H1 (cell line): ENCODE data around the gene AIF1L. TPM values are rescaled to one million over a fixed set of nuclear protein-coding genes. Genes with fewer than 3 reads are reported as not detected.

Experiments used
- CTCF ChIA-PET: fragments of 300-600 bp; sonication (Branson Sonifier 250); formaldehyde crosslinking; loops from one replicate; lab custom pipeline; 2021; ENCODE audit not compliant: partially characterized antibody; lab: Charles Lee
- POLR2A ChIA-PET: fragments of 300-600 bp; sonication (Branson Sonifier 250); formaldehyde crosslinking; loops from one replicate; lab custom pipeline; 2021; ENCODE audit warnings: inconsistent platforms; ENCODE audit not compliant: partially characterized antibody; lab: Charles Lee
- DNase-seq, 2 experiments: peaks; one replicate each; pipeline versions ENCODE4 v3.0.0 to v3.0.0-alpha.2; 2010 to 2022; ENCODE audit warnings: low spot score in 2 of 2, low read depth in 1 of 2, mixed read lengths in 1 of 2
- FAIRE-seq: peaks from 2 replicates; lab custom pipeline; 2011; peaks lifted over from hg19 to GRCh38; lab: Jason Lieb, UNC
- H2AFZ ChIP-seq: 2 replicates; pipeline ENCODE4 v1.8.1; 2012; ENCODE audit warnings: low read length, inconsistent platforms
- H2AK5ac ChIP-seq: 2 replicates; pipeline ENCODE4 v1.6.1; 2013; ENCODE audit warnings: low read depth, low read length
- H2BK120ac ChIP-seq: replicated peaks from 2 replicates; pipeline ENCODE3; 2013; ENCODE audit warnings: low read depth, low read length, inconsistent platforms
- H2BK12ac ChIP-seq: 2 replicates; pipeline ENCODE4 v1.6.1; 2013; ENCODE audit warnings: low read depth, low read length
- H2BK15ac ChIP-seq: 2 replicates; pipeline ENCODE4 v1.6.1; 2013; ENCODE audit warnings: low read length
- H2BK20ac ChIP-seq: 2 replicates; pipeline ENCODE4 v1.6.1; 2013; ENCODE audit warnings: low read length
- H2BK5ac ChIP-seq: 2 replicates; pipeline ENCODE4 v1.6.1; 2013; ENCODE audit warnings: low read depth, low read length
- H3K14ac ChIP-seq: 2 replicates; pipeline ENCODE4 v1.6.1; 2013; ENCODE audit warnings: inconsistent platforms; ENCODE audit not compliant: insufficient read length
- H3K18ac ChIP-seq: 2 replicates; pipeline ENCODE4 v1.6.1; 2013; ENCODE audit warnings: low read length; ENCODE audit errors: extremely low read depth
- H3K23ac ChIP-seq: 2 replicates; pipeline ENCODE4 v1.6.1; 2013; ENCODE audit warnings: inconsistent platforms; ENCODE audit not compliant: insufficient read length
- H3K23me2 ChIP-seq: 2 replicates; pipeline ENCODE4 v1.6.1; 2013; ENCODE audit warnings: low read depth, low read length
- H3K27ac ChIP-seq: 2 replicates; pipeline ENCODE4 v1.6.1; 2011; ENCODE audit warnings: low read depth, low read length, inconsistent platforms
- H3K27me3 ChIP-seq, 4 experiments: replicated peaks in 1 of 4; 1 replicate in 1 of 4; 2 replicates in 3 of 4; pipeline versions ENCODE4 v1.6.1 to v1.8.1; 2011 to 2013; ENCODE audit warnings: low read length in 3 of 4, mild to moderate bottlenecking in 3 of 4, inconsistent platforms in 2 of 4, mixed read lengths in 2 of 4, moderate library complexity in 1 of 4; ENCODE audit not compliant: control insufficient read depth in 3 of 4, insufficient read depth in 3 of 4; ENCODE audit errors: extremely low read depth in 1 of 4
- H3K36me3 ChIP-seq, 4 experiments: 2 replicates each; pipeline versions ENCODE4 v1.6.1 to v1.8.1; 2011 to 2013; ENCODE audit warnings: mild to moderate bottlenecking in 4 of 4, low read length in 3 of 4, moderate library complexity in 2 of 4, control low read depth in 1 of 4, inconsistent platforms in 1 of 4; ENCODE audit not compliant: insufficient read depth in 4 of 4, control insufficient read depth in 2 of 4
- H3K4ac ChIP-seq: replicated peaks from 2 replicates; pipeline ENCODE3; 2013; ENCODE audit warnings: low read length, low read depth, mixed read lengths, inconsistent platforms; ENCODE audit not compliant: insufficient read length
- H3K4me1 ChIP-seq, 4 experiments: replicated peaks in 1 of 4; 1 replicate in 1 of 4; 2 replicates in 3 of 4; pipeline versions ENCODE4 v1.6.1 to v1.8.1; 2011 to 2013; ENCODE audit warnings: low read length in 3 of 4, inconsistent platforms in 2 of 4, mixed read lengths in 1 of 4; ENCODE audit not compliant: insufficient read depth in 4 of 4, control insufficient read depth in 3 of 4
- H3K4me2 ChIP-seq, 2 experiments: 2 replicates each; pipeline versions ENCODE4 v1.6.1 to v1.8.1; 2011 to 2013; ENCODE audit warnings: low read depth in 2 of 2, low read length in 2 of 2, control low read depth in 1 of 2, inconsistent platforms in 1 of 2, mild to moderate bottlenecking in 1 of 2; ENCODE audit not compliant: insufficient read depth in 1 of 2
- H3K4me3 ChIP-seq, 4 experiments: fragments of 200-600, 300-600 bp in 1 of 4; sonication (generic), shearing (Covaris generic), sonication (Bioruptor Twin) in 1 of 4; 2 replicates each; pipeline versions ENCODE4 v1.5.1 to v1.8.1; 2011 to 2016; ENCODE audit warnings: low read length in 4 of 4, low read depth in 3 of 4, control low read depth in 2 of 4, inconsistent platforms in 2 of 4, mild to moderate bottlenecking in 2 of 4, mixed read lengths in 1 of 4, moderate library complexity in 1 of 4; ENCODE audit not compliant: insufficient read depth in 2 of 4; ENCODE audit errors: extremely low read depth in 1 of 4
- H3K56ac ChIP-seq: replicated peaks from 2 replicates; pipeline ENCODE3; 2013; ENCODE audit warnings: low read depth, mild to moderate bottlenecking, mixed read lengths, low read length, inconsistent platforms; ENCODE audit not compliant: insufficient read length
- H3K79me1 ChIP-seq: 2 replicates; pipeline ENCODE4 v1.6.1; 2013; ENCODE audit warnings: low read depth, low read length, control low read depth
- H3K79me2 ChIP-seq, 2 experiments: 2 replicates each; pipeline versions ENCODE4 v1.6.1 to v1.8.1; 2012 to 2013; ENCODE audit warnings: low read length in 2 of 2, mild to moderate bottlenecking in 2 of 2, inconsistent platforms in 1 of 2; ENCODE audit not compliant: insufficient read depth in 2 of 2, control insufficient read depth in 1 of 2
- H3K9ac ChIP-seq, 4 experiments: replicated peaks in 1 of 4; 1 replicate in 1 of 4; 2 replicates in 3 of 4; pipeline versions ENCODE4 v1.6.1 to v1.8.1; 2011 to 2013; ENCODE audit warnings: low read depth in 3 of 4, low read length in 3 of 4, control low read depth in 2 of 4, mild to moderate bottlenecking in 2 of 4, moderate library complexity in 2 of 4, inconsistent platforms in 1 of 4; ENCODE audit errors: extremely low read depth in 1 of 4
- H3K9me3 ChIP-seq, 2 experiments: 2 replicates each; pipeline versions ENCODE4 v1.6.1 to v1.8.1; 2012 to 2013; ENCODE audit warnings: mild to moderate bottlenecking in 2 of 2, moderate library complexity in 2 of 2, control low read depth in 1 of 2, inconsistent platforms in 1 of 2, low read depth in 1 of 2, low read length in 1 of 2, mixed read lengths in 1 of 2; ENCODE audit not compliant: insufficient read depth in 2 of 2
- H4K20me1 ChIP-seq, 2 experiments: replicated peaks in 1 of 2; 2 replicates each; pipeline versions ENCODE3 to v1.8.1; 2011 to 2013; ENCODE audit warnings: inconsistent platforms in 2 of 2, low read length in 2 of 2, mild to moderate bottlenecking in 1 of 2; ENCODE audit not compliant: insufficient read depth in 2 of 2, control insufficient read depth in 1 of 2
- H4K5ac ChIP-seq: 2 replicates; pipeline ENCODE4 v1.6.1; 2013; ENCODE audit warnings: low read length, low read depth, mixed read lengths, inconsistent platforms; ENCODE audit not compliant: insufficient read length
- H4K8ac ChIP-seq: 2 replicates; pipeline ENCODE4 v1.8.0; 2013; ENCODE audit warnings: mild to moderate bottlenecking, moderate library complexity, low read length, inconsistent platforms; ENCODE audit not compliant: insufficient read depth; ENCODE audit errors: extremely low read depth
- H4K91ac ChIP-seq: replicated peaks from 2 replicates; pipeline ENCODE3; 2013; ENCODE audit warnings: low read length, mixed read lengths, inconsistent platforms; ENCODE audit not compliant: insufficient read length
- BACH1 ChIP-seq: IDR thresholded peaks from 2 replicates; pipeline ENCODE4 v1.6.1; 2012; ENCODE audit warnings: low read length, improper control_type of control experiment
- POLR2AphosphoS5 ChIP-seq: IDR thresholded peaks from 2 replicates; pipeline ENCODE4 v1.6.1; 2011; ENCODE audit warnings: low read depth, low read length
- WGBS, 2 experiments: shearing (Covaris generic) in 1 of 2; methylation state at CpG; one replicate each; pipeline versions ENCODE4 v1.1.6 to v1.1.7; 2013 to 2015; ENCODE audit warnings: low lambda C conversion rate in 2 of 2, mixed read lengths in 2 of 2, inconsistent platforms in 1 of 2, low coverage in 1 of 2, missing lambda C conversion rate in 1 of 2; ENCODE audit not compliant: insufficient replicate concordance in 2 of 2, insufficient coverage in 1 of 2, insufficient read length in 1 of 2; ENCODE audit errors: extremely low coverage in 1 of 2, missing lambda C conversion rate in 1 of 2; 5-methylcytosine and 5-hydroxymethylcytosine counted together
- polyA plus RNA-seq, 7 experiments: library from polyadenylated mRNA; depleted of rRNA in 3 of 7; stranded (reverse) in 5 of 7; unstranded in 2 of 7; fragments of >200 nt in 5 of 7; fragments of 200-250 nt in 2 of 7; gene quantifications; 1 replicate in 5 of 7; 2 replicates in 1 of 7; 4 replicates in 1 of 7; pipeline versions ENCODE4 v1.2.1 to v1.2.3, GENCODE V29; 2011 to 2013; ENCODE audit warnings: missing spikeins in 2 of 7, mixed read lengths in 2 of 7
- total RNA-seq: library from RNA; stranded (reverse); fragmentation: NEBNext Ultra II Directional; extraction: Animal tissue kit (Norgen Biotek cat#: 25700); gene quantifications from 2 replicates; pipeline ENCODE4 v1.2.1, GENCODE V29; 2021

Gene AIF1L
- total and polyA plus RNA-seq, 2 of the 8 experiments (the other 6 are each of a cell fraction or from before 2014, with no cell fraction given): 70.7 to 149 TPM

GRCh38 chr9:131091352-131091992 lies 4.9 kb upstream of the AIF1L start:
- H3K9ac ChIP-seq: no peak overlapping the region
- no peak overlapping the region for H3K14ac ChIP-seq
- H4K20me1 ChIP-seq: peaks cover 0 to 5% of the 10 kb centered on the region in 2 experiments
- no peak overlapping the region for H3K18ac ChIP-seq
- POLR2A ChIA-PET: interaction anchor here (1.0 to 29.0 kb wide), 2 partner anchors 9 to 27 kb away, joined by 3 to 751 read pairs; partner anchors contain the start of gene NUP214
- no peak overlapping the region for H2AFZ ChIP-seq
- no peak overlapping the region for H3K23ac ChIP-seq
- H3K4ac ChIP-seq: no peak overlapping the region
- FAIRE-seq (no peak), DNase-seq (no peak)
- H3K4me2 ChIP-seq: no peak overlapping the region
- H3K4me3 ChIP-seq: no peak overlapping the region
- H3K79me2 ChIP-seq: no peaks in the 10 kb centered on the region
- H3K23me2 ChIP-seq: peaks cover 1% of the 10 kb centered on the region; the same call in 1 of the 2 replicates
- H3K9me3 ChIP-seq: no peaks in the 10 kb centered on the region
- H4K8ac ChIP-seq: no peak overlapping the region
- WGBS, 2 experiments: 88% methylated on average over 17 of the region's 19 CpGs; no CpG with 5 or more reads in 1 of the 2 experiments
- CTCF ChIA-PET: interaction anchor here (1.7 kb wide), 1 partner anchor 66 kb away, joined by 3 read pairs; no protein-coding TSS in a partner anchor
- no peak overlapping the region for H4K5ac ChIP-seq
- H3K4me1 ChIP-seq: peaks cover 0 to 7% (median 2%) of the 10 kb centered on the region in 4 experiments; a peak in 5 of 7 replicates
- TF ChIP-seq BACH1: no peak
- no peak for TF ChIP-seq POLR2AphosphoS5
- no peak overlapping the region for H3K27ac ChIP-seq
- no peak overlapping the region for H3K56ac ChIP-seq
- H2BK20ac ChIP-seq: no peak overlapping the region
- no peak overlapping the region for H2BK120ac ChIP-seq
- H3K27me3 ChIP-seq: no peaks in the 10 kb centered on the region; a peak in 2 of 7 replicates
- no peak overlapping the region for H2BK5ac ChIP-seq
- H3K36me3 ChIP-seq: no peaks in the 10 kb centered on the region
- no peak overlapping the region for H2AK5ac ChIP-seq
- no peak overlapping the region for H2BK12ac ChIP-seq
- no peaks in the 10 kb centered on the region; the same call in 1 of the 2 replicates for H3K79me1 ChIP-seq
- H4K91ac ChIP-seq: no peak overlapping the region
- 0 out of 2 replicates have a peak overlapping the region, but pooled peaks have one; percentile 29 for H2BK15ac ChIP-seq
